HCT116 (cell line): ENCODE measurements around the gene TMEM208. TPM values are rescaled to one million over a fixed set of nuclear protein-coding genes. Genes with fewer than 3 reads are reported as not detected.

Experiments
- ATAC-seq: fragments of 200-7000 bp; cut with Tn5 transposase; 2 replicates; pipeline ENCODE4 v1.9.1; 2020; ENCODE audit warnings: mild to moderate bottlenecking, moderate library complexity
- BruUV-seq: library from RNA; stranded (reverse); fragments of 400-500 nt; replicated peaks from 2 replicates; lab custom pipeline; 2021; lab: Mats Ljungman, UMichigan
- CTCF ChIA-PET: fragments of 300-600 bp; sonication (Branson Sonifier 250); formaldehyde crosslinking; loops from one replicate; lab custom pipeline; 2021; ENCODE audit warnings: antibody characterized with exemption; lab: Charles Lee
- POLR2A ChIA-PET: fragments of 300-600, 350-600 bp; sonication (Branson Sonifier 250); formaldehyde crosslinking; loops from one replicate; lab custom pipeline; 2021; ENCODE audit warnings: antibody characterized with exemption; lab: Charles Lee
- RAD21 ChIA-PET, 2 experiments: fragments of 300-600 bp; sonication (Branson Sonifier 250); formaldehyde crosslinking; loops; one replicate each; lab custom pipeline; 2023; ENCODE audit warnings: low total read pairs in 2 of 2; ENCODE audit not compliant: uncharacterized antibody in 2 of 2, unreplicated experiment in 2 of 2, low non-redundant PET in 1 of 2; lab: Charles Lee
- DNase-seq: peaks from one replicate; pipeline ENCODE4 v3.0.0-alpha.2; 2010; ENCODE audit warnings: low read depth, low spot score
- H2AFZ ChIP-seq: fragments of 200-600 bp; shearing (Covaris generic), sonication (generic); 2 replicates; pipeline ENCODE4 v1.6.1; 2017; ENCODE audit warnings: low read depth, mixed run types, mixed read lengths, antibody characterized with exemption, low read length; ENCODE audit not compliant: poor library complexity, severe bottlenecking
- H3K27ac ChIP-seq: 2 replicates; pipeline ENCODE4 v1.5.1; 2012; ENCODE audit warnings: low read depth, low read length
- H3K27me3 ChIP-seq: fragments of 200-600 bp; sonication (generic); 2 replicates; pipeline ENCODE4 v1.6.1; 2016; ENCODE audit warnings: mixed run types, low read length, mixed read lengths; ENCODE audit not compliant: insufficient read depth
- H3K36me3 ChIP-seq, 2 experiments: fragments of 200-500 bp in 1 of 2; fragments of 200-600 bp in 1 of 2; sonication (Bioruptor generic) in 1 of 2; sonication (generic) in 1 of 2; 2 replicates each; pipeline versions ENCODE4 v1.5.1 to v1.6.1; 2014 to 2016; ENCODE audit warnings: low read length in 2 of 2, inconsistent platforms in 1 of 2, mixed read lengths in 1 of 2, mixed run types in 1 of 2; ENCODE audit not compliant: insufficient read depth in 2 of 2, control insufficient read depth in 1 of 2
- H3K4me1 ChIP-seq, 2 experiments: fragments of 200-600 bp in 1 of 2; sonication (generic) in 1 of 2; 2 replicates each; pipeline versions ENCODE4 v1.5.1 to v1.6.1; 2012 to 2017; ENCODE audit warnings: low read length in 2 of 2, inconsistent platforms in 1 of 2, mild to moderate bottlenecking in 1 of 2, mixed read lengths in 1 of 2, mixed run types in 1 of 2, moderate library complexity in 1 of 2; ENCODE audit not compliant: insufficient read depth in 2 of 2, control insufficient read depth in 1 of 2
- H3K4me2 ChIP-seq: fragments of 200-600 bp; sonication (generic); 2 replicates; pipeline ENCODE4 v1.6.1; 2017; ENCODE audit warnings: mixed run types, low read length, mixed read lengths
- H3K4me3 ChIP-seq, 2 experiments: fragments of 200-600 bp in 1 of 2; sonication (generic) in 1 of 2; replicated peaks in 1 of 2; 2 replicates each; pipeline ENCODE4 v1.5.1; 2011 to 2016; ENCODE audit warnings: low read length in 2 of 2, control low read depth in 1 of 2, low read depth in 1 of 2, mild to moderate bottlenecking in 1 of 2, mixed read lengths in 1 of 2, mixed run types in 1 of 2
- H3K79me2 ChIP-seq: fragments of 200-600 bp; sonication (generic); 2 replicates; pipeline ENCODE4 v1.6.1; 2017; ENCODE audit warnings: mild to moderate bottlenecking, mixed run types, low read length, moderate library complexity, mixed read lengths; ENCODE audit not compliant: insufficient read depth
- H3K9ac ChIP-seq: fragments of 200-600 bp; sonication (generic); 2 replicates; pipeline ENCODE4 v1.6.1; 2016; ENCODE audit warnings: low read length, mixed read lengths
- H3K9me2 ChIP-seq: fragments of 200-600 bp; sonication (generic), shearing (Covaris generic); 2 replicates; pipeline ENCODE4 v1.6.1; 2017; ENCODE audit warnings: mixed run types, mild to moderate bottlenecking, moderate library complexity; ENCODE audit not compliant: insufficient read depth
- H3K9me3 ChIP-seq, 2 experiments: fragments of 200-500 bp in 1 of 2; fragments of 200-600 bp in 1 of 2; sonication (Bioruptor generic) in 1 of 2; sonication (generic) in 1 of 2; 2 replicates each; pipeline ENCODE4 v1.6.1; 2014 to 2017; ENCODE audit warnings: low read length in 2 of 2, mixed read lengths in 2 of 2, inconsistent platforms in 1 of 2, low read depth in 1 of 2, mild to moderate bottlenecking in 1 of 2, mixed run types in 1 of 2, moderate library complexity in 1 of 2; ENCODE audit not compliant: control insufficient read depth in 1 of 2, insufficient read depth in 1 of 2
- H4K20me1 ChIP-seq: fragments of 200-600 bp; sonication (generic), shearing (Covaris generic); 2 replicates; pipeline ENCODE4 v1.6.1; 2017; ENCODE audit warnings: mixed run types, mild to moderate bottlenecking, moderate library complexity; ENCODE audit not compliant: insufficient read depth
- ATF3 ChIP-seq: IDR thresholded peaks from 2 replicates; pipeline ENCODE4 v1.6.1; 2012
- CBX3 ChIP-seq: IDR thresholded peaks from 2 replicates; pipeline ENCODE4 v1.6.1; 2012; ENCODE audit warnings: low read depth
- FOSL1 ChIP-seq: IDR thresholded peaks from 2 replicates; pipeline ENCODE4 v1.6.1; 2012; ENCODE audit warnings: low read depth
- POLR2AphosphoS5 ChIP-seq: IDR thresholded peaks from 2 replicates; pipeline ENCODE4 v1.6.1; 2011; ENCODE audit warnings: mild to moderate bottlenecking, low read depth, low read length, moderate library complexity
- RAD21 ChIP-seq: IDR thresholded peaks from 2 replicates; pipeline ENCODE4 v1.6.1; 2012; ENCODE audit warnings: low read depth, mild to moderate bottlenecking
- YY1 ChIP-seq: IDR thresholded peaks from 2 replicates; pipeline ENCODE4 v1.6.1; 2011; ENCODE audit warnings: low read length, low read depth, moderate library complexity, mild to moderate bottlenecking; ENCODE audit not compliant: insufficient replicate concordance; ENCODE audit errors: extremely low read depth
- ZFX ChIP-seq: fragments of 450-650 bp; IDR thresholded peaks from 2 replicates; pipeline ENCODE4 v1.6.1; 2017
- intact Hi-C: fragments of 100-400 bp; cut with micrococcal nuclease; formaldehyde crosslinking; loops from 2 replicates; pipeline ENCODE4 v1.10.0; 2022
- total RNA-seq: library from RNA; stranded (reverse); gene quantifications from one replicate; pipeline ENCODE4 v1.2.1, GENCODE V29; 2021; ENCODE audit not compliant: unreplicated experiment
- TF ChIP-seq, protein P1 (sequence below), 3 experiments: fragments of 200-600 bp in 1 of 3; sonication (generic) in 1 of 3; IDR thresholded peaks in 2 of 3; conservative IDR thresholded peaks in 1 of 3; 2 replicates each; pipeline ENCODE4 v1.5.1; 2012 to 2017; ENCODE audit warnings: low read depth in 2 of 3, low read length in 2 of 3, antibody characterized with exemption in 1 of 3, borderline replicate concordance in 1 of 3, control low read depth in 1 of 3, mild to moderate bottlenecking in 1 of 3, mixed read lengths in 1 of 3, mixed run types in 1 of 3, moderate library complexity in 1 of 3; ENCODE audit not compliant: insufficient read depth in 1 of 3
- TF ChIP-seq, protein P2 (sequence below): IDR thresholded peaks from 2 replicates; pipeline ENCODE4 v1.6.1; 2012

Gene TMEM208
- total RNA-seq, 1 experiment from 2014 or later = 36.1 TPM

DNA sequence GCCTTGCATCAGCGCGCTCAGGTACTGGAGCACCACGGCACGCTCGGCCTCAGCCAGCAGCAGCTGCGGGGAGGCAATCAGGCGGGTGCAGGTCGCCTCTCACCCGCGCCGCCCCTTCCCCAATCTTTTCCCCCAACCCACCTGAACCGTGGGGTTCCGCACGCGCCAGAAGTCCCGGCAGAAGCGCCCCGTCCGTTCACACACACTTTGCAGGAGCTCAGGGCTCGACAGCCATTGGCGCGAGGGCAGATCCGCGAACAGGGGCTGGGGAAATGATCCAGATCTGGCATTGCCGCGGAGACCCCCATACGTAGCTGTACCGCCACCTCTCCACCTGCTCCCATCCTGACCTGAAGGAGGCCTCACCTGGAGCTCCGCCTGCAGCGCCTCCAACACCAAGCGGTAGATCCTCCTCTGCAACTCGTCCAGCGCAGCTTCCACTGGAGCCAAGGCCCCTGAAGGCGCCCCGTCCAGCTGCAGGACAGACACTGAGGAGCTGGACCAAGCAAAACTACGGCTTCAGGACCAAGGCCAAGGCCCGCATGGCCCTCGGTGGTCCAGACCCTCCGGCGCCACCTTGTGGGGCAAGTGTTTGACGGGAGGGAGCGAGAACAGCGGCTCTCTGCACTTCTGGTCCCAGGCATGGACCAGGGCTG, 41.8 kb upstream of the TMEM208 start:
- Histone ChIP-seq H3K9me3 (no peaks in the 10 kb centered on the region), H3K4me3 (no peak overlapping the region)
- RAD21 ChIA-PET = interaction anchor here in 1 of 2 experiments (0.6 to 1.2 kb wide), 3 partner anchors 154 to 215 kb away, joined by 3 to 16 read pairs (median 3); no protein-coding TSS in a partner anchor

More for the DNA sequence above, 41.8 kb upstream of the TMEM208 start:
- TF ChIP-seq, protein P1, sequence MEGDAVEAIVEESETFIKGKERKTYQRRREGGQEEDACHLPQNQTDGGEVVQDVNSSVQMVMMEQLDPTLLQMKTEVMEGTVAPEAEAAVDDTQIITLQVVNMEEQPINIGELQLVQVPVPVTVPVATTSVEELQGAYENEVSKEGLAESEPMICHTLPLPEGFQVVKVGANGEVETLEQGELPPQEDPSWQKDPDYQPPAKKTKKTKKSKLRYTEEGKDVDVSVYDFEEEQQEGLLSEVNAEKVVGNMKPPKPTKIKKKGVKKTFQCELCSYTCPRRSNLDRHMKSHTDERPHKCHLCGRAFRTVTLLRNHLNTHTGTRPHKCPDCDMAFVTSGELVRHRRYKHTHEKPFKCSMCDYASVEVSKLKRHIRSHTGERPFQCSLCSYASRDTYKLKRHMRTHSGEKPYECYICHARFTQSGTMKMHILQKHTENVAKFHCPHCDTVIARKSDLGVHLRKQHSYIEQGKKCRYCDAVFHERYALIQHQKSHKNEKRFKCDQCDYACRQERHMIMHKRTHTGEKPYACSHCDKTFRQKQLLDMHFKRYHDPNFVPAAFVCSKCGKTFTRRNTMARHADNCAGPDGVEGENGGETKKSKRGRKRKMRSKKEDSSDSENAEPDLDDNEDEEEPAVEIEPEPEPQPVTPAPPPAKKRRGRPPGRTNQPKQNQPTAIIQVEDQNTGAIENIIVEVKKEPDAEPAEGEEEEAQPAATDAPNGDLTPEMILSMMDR (IDR thresholded peaks at IDR 0.05 in 2 of 3, conservative IDR thresholded peaks at IDR 0.05 in 1 of 3; ENCODE audit: borderline replicate concordance in 1 of 3, insufficient read depth in 1 of 3, low read depth in 2 of 3, low read length in 2 of 3) = peak in 2 of 3 experiments; percentile 80; a peak in 4 of 6 replicates
- TF ChIP-seq, protein P2, sequence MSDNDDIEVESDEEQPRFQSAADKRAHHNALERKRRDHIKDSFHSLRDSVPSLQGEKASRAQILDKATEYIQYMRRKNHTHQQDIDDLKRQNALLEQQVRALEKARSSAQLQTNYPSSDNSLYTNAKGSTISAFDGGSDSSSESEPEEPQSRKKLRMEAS = no peak
- TF ChIP-seq ATF3 (no peak), YY1 (peak; percentile 46), FOSL1 (no peak), ZFX (no peak), CBX3 (no peak), POLR2AphosphoS5 (0 out of 2 replicates have a peak, but pooled peaks have one; percentile 26), RAD21 (no peak)
- TSS peak; percentile 38 for BruUV-seq
- Histone ChIP-seq H3K9me2 (no peaks in the 10 kb centered on the region), H3K27ac (no peak overlapping the region; the same call in 1 of the 2 replicates), H3K27me3 (no peaks in the 10 kb centered on the region), H3K36me3 (no peaks in the 10 kb centered on the region), H4K20me1 (no peaks in the 10 kb centered on the region), H3K4me2 (peak overlapping the region; percentile 53), H3K4me1 (peaks cover 10 to 43% of the 10 kb centered on the region in 2 experiments; a peak in 3 of 4 replicates), H3K9ac (no peak overlapping the region), H2AFZ (no peak overlapping the region), H3K79me2 (peaks cover 11% of the 10 kb centered on the region)
- ChIA-PET CTCF (interaction anchor here (0.7 to 1.5 kb wide), 13 partner anchors 13 to 290 kb away, joined by 3 to 12 read pairs (median 4); partner anchors contain the start of genes ELMO3 and NOL3), POLR2A (interaction anchor here (1.5 kb wide), 1 partner anchor 42 kb away, joined by 3 read pairs; the partner anchor contains the start of gene TMEM208)
- DNase-seq = peak; percentile 67
- ATAC-seq = peak; percentile 61
- intact Hi-C loops = loop anchor here (1.0 kb wide), 2 partner anchors 167 to 208 kb away; no protein-coding TSS in a partner anchor
